ENCODE results near the gene IPO13. TPM values are rescaled to one million over a fixed set of nuclear protein-coding genes. Genes with fewer than 3 reads are reported as not detected.

IPO13 gene
- total and polyA plus RNA-seq, 2 donors (not counting 1 experiment from before 2014, with no cell fraction given), result 12.8 to 18.5 TPM

GRCh38 chr1:43990271-43991199, 43.8 kb downstream of the IPO13 start:
- Histone ChIP-seq H3K4me2 (ENCODE audit: extremely low read depth, insufficient read depth, low read length) (peak overlapping the region; percentile 93), H3K9ac (ENCODE audit: insufficient read depth, low read length) (no peak overlapping the region), H3K4me1 (ENCODE audit: control insufficient read depth, extremely low read depth, insufficient read depth, low read length) (peaks cover 3% of the 10 kb centered on the region), H3K27ac (ENCODE audit: insufficient read depth, low read length) (peak overlapping the region; percentile 44), H3K9me3 (ENCODE audit: control insufficient read depth, insufficient read depth, low read depth, low read length) (no peaks in the 10 kb centered on the region), H4K20me1 (ENCODE audit: control insufficient read depth, extremely low read depth, insufficient read depth, low read length) (no peaks in the 10 kb centered on the region), H3K79me2 (ENCODE audit: control insufficient read depth, insufficient read depth, low read length) (no peaks in the 10 kb centered on the region), H3K4me3 (replicated peaks in 1 of 4; ENCODE audit: control extremely low read depth in 1 of 4, insufficient read depth in 1 of 4, low read depth in 3 of 4, low read length in 4 of 4) (peak overlapping the region; percentile 42 to 67 (median 58)), H3K36me3 (ENCODE audit: control insufficient read depth, insufficient read depth, low read length) (peaks cover 3% of the 10 kb centered on the region), H3K27me3 (ENCODE audit: control insufficient read depth, insufficient read depth, low read length) (no peaks in the 10 kb centered on the region), H2AFZ (ENCODE audit: low read length) (no peak overlapping the region)
- no peak for TF ChIP-seq EZH2 (IDR thresholded peaks at IDR 0.05; ENCODE audit: low read length, missing control alignments)
- TF ChIP-seq CTCF (conservative IDR thresholded peaks at IDR 0.05 in 1 of 2, IDR thresholded peaks at IDR 0.05 in 1 of 2; ENCODE audit: low read depth in 1 of 2, low read length in 2 of 2), result peak in 1 of 2 donors; percentile 7
- peak in 1 of 2 donors; percentile 13 for DNase-seq (ENCODE audit: low read depth in 2 of 2)

DNA sequence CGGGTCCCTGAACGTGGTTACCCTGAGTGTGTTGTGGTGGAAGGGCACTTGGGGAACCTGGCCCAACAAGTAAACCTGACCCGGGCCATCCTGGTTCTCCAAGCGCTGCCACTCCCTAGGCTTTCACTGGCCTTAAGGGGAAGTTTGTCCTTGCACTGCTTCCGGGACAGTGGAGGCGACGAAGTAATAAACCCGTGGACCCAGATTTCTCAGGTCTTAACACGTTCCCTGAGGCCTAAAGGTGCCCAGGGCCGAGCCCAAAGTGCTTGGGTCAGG, 44.4 kb downstream of the IPO13 start:
- Histone ChIP-seq H3K27me3 (ENCODE audit: control insufficient read depth, insufficient read depth, low read length) (no peaks in the 10 kb centered on the region), H3K9me3 (ENCODE audit: control insufficient read depth, insufficient read depth, low read depth, low read length) (no peaks in the 10 kb centered on the region), H3K4me3 (replicated peaks in 1 of 4; ENCODE audit: control extremely low read depth in 1 of 4, insufficient read depth in 1 of 4, low read depth in 3 of 4, low read length in 4 of 4) (peak overlapping the region; percentile 42 to 67 (median 58)), H3K4me1 (ENCODE audit: control insufficient read depth, extremely low read depth, insufficient read depth, low read length) (peaks cover 3% of the 10 kb centered on the region), H2AFZ (ENCODE audit: low read length) (peak overlapping the region; percentile 61), H3K79me2 (ENCODE audit: control insufficient read depth, insufficient read depth, low read length) (no peaks in the 10 kb centered on the region), H3K4me2 (ENCODE audit: extremely low read depth, insufficient read depth, low read length) (peak overlapping the region; percentile 93), H3K9ac (ENCODE audit: insufficient read depth, low read length) (peak overlapping the region; percentile 60), H4K20me1 (ENCODE audit: control insufficient read depth, extremely low read depth, insufficient read depth, low read length) (no peaks in the 10 kb centered on the region), H3K27ac (ENCODE audit: insufficient read depth, low read length) (peak overlapping the region; percentile 44), H3K36me3 (ENCODE audit: control insufficient read depth, insufficient read depth, low read length) (no peaks in the 10 kb centered on the region)
- DNase-seq (ENCODE audit: low read depth in 2 of 2), result no peak
- TF ChIP-seq CTCF (conservative IDR thresholded peaks at IDR 0.05 in 1 of 2, IDR thresholded peaks at IDR 0.05 in 1 of 2; ENCODE audit: low read depth in 1 of 2, low read length in 2 of 2), result no peak
- TF ChIP-seq EZH2 (IDR thresholded peaks at IDR 0.05; ENCODE audit: low read length, missing control alignments), result no peak

- H3K9ac ChIP-seq (ENCODE audit: insufficient read depth, low read length), result peak within 1 kb of the TSS; percentile 60
- H3K27ac ChIP-seq (ENCODE audit: insufficient read depth, low read length), result peak within 1 kb of the TSS; percentile 44
- peak; percentile 68 to 74 for DNase-seq (ENCODE audit: low read depth in 2 of 2)
- TF ChIP-seq CTCF (conservative IDR thresholded peaks at IDR 0.05 in 1 of 2, IDR thresholded peaks at IDR 0.05 in 1 of 2; ENCODE audit: low read depth in 1 of 2, low read length in 2 of 2) (no peak), EZH2 (IDR thresholded peaks at IDR 0.05; ENCODE audit: low read length, missing control alignments) (no peak)
- no peaks in the 10 kb centered on the region for H3K36me3 ChIP-seq (ENCODE audit: control insufficient read depth, insufficient read depth, low read length)
- peaks cover 3% of the 10 kb centered on the region for H3K4me1 ChIP-seq (ENCODE audit: control insufficient read depth, extremely low read depth, insufficient read depth, low read length)
- peak within 1 kb of the TSS; percentile 61 for H2AFZ ChIP-seq (ENCODE audit: low read length)
- no peaks in the 10 kb centered on the region for H3K9me3 ChIP-seq (ENCODE audit: control insufficient read depth, insufficient read depth, low read depth, low read length)
- H3K27me3 ChIP-seq (ENCODE audit: control insufficient read depth, insufficient read depth, low read length), result no peaks in the 10 kb centered on the region
- H3K4me2 ChIP-seq (ENCODE audit: extremely low read depth, insufficient read depth, low read length), result peak within 1 kb of the TSS; percentile 93
- peak within 1 kb of the TSS; percentile 42 to 67 (median 58) for H3K4me3 ChIP-seq (replicated peaks in 1 of 4; ENCODE audit: control extremely low read depth in 1 of 4, insufficient read depth in 1 of 4, low read depth in 3 of 4, low read length in 4 of 4)
- no peaks in the 10 kb centered on the region for H4K20me1 ChIP-seq (ENCODE audit: control insufficient read depth, extremely low read depth, insufficient read depth, low read length)
- no peaks in the 10 kb centered on the region for H3K79me2 ChIP-seq (ENCODE audit: control insufficient read depth, insufficient read depth, low read length)
These were observed 44.9 kb downstream of the IPO13 start, which contains the start of gene CCDC24 for GRCh38 chr1:43991476-43992231. TSS of gene CCDC24 (plus strand) at chr1:43991599. CDS start at chr1:43991879, 280 bp downstream.
